Suprapubic skin (tissue), 4 donors: ENCODE results near the gene ARCN1. TPM values are rescaled to one million over a fixed set of nuclear protein-coding genes. Genes with fewer than 3 reads are reported as not detected.

ENCODE experiments used
- DNase-seq, 2 donors: peaks; one replicate each; pipeline ENCODE4 v3.0.0-alpha.2; 2019; ENCODE audit warnings: low spot score in 2 of 2
- H3K27ac ChIP-seq: fragments of 200-600 bp; sonication (generic); one replicate; pipeline ENCODE4 v1.5.1; 2019
- H3K27me3 ChIP-seq: fragments of 200-600 bp; sonication (generic); one replicate; pipeline ENCODE4 v1.5.1; 2019
- H3K36me3 ChIP-seq: fragments of 200-600 bp; sonication (generic); one replicate; pipeline ENCODE4 v1.5.1; 2019
- H3K4me1 ChIP-seq: fragments of 200-600 bp; sonication (generic); one replicate; pipeline ENCODE4 v1.5.1; 2019
- H3K4me3 ChIP-seq: fragments of 200-600 bp; sonication (generic); one replicate; pipeline ENCODE4 v1.5.1; 2019; ENCODE audit warnings: mild to moderate bottlenecking
- H3K9me3 ChIP-seq: fragments of 200-600 bp; sonication (generic); one replicate; pipeline ENCODE4 v1.5.1; 2019
- CTCF ChIP-seq, 2 donors: fragments of 200-600 bp in 1 of 2; fragments of 450-650 bp in 1 of 2; sonication (generic) in 1 of 2; IDR thresholded peaks; one replicate each; pipeline ENCODE4 v1.5.1; 2016 to 2019; ENCODE audit warnings: antibody characterized with exemption in 2 of 2, mild to moderate bottlenecking in 1 of 2, moderate library complexity in 1 of 2
- EP300 ChIP-seq: sonication (generic); formaldehyde crosslinking; IDR thresholded peaks from one replicate; pipeline ENCODE4 v1.6.1; 2017; ENCODE audit warnings: antibody characterized with exemption
- POLR2A ChIP-seq, 2 donors: fragments of 450-650 bp; IDR thresholded peaks; one replicate each; pipeline ENCODE4 v1.6.1; 2017; ENCODE audit warnings: antibody characterized with exemption in 2 of 2, mild to moderate bottlenecking in 2 of 2, moderate library complexity in 2 of 2
- POLR2AphosphoS5 ChIP-seq, 3 donors: sonication (generic); formaldehyde crosslinking; IDR thresholded peaks; one replicate each; pipeline ENCODE4 v1.6.1; 2017; ENCODE audit warnings: antibody characterized with exemption in 3 of 3
- WGBS: methylation state at CpG from one replicate; pipeline ENCODE4 v1.1.5; 2018; 5-methylcytosine and 5-hydroxymethylcytosine counted together
- total RNA-seq, 4 donors: library from RNA; depleted of rRNA; stranded (reverse); fragments of >200 nt; gene quantifications; one replicate each; pipeline ENCODE4 v1.1.0, GENCODE V29; 2016

ARCN1 gene
- total RNA-seq, 4 donors from 2014 or later = 70.3 to 80.7 (median 77.0) TPM

DNA sequence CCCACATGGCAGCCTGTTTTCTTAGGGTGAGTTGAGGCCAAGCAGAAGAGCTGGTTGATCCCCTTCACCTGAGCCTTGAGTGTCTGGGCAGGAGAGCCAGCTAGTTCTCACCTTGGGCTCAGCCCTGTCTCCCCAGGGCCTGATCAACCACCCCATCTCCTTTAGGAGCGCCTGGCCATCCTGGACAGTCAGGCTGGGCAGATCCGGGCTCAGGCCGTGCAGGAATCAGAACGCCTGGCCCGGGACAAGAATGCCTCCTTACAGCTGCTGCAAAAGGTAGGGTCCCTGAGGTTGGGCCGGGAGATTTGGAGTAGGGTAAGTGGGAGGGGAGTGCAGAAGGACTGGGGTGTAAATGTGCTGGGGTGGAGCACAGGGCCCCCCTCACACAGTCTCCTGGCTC lies 66.5 kb downstream of the ARCN1 start:
- Histone ChIP-seq H3K9me3 (no peaks in the 10 kb centered on the region), H3K27me3 (no peaks in the 10 kb centered on the region), H3K4me1 (peaks cover 47% of the 10 kb centered on the region), H3K27ac (no peak overlapping the region), H3K36me3 (peaks cover 59% of the 10 kb centered on the region), H3K4me3 (no peak overlapping the region)
- DNase-seq = no peak
- WGBS = 96% methylated on average over 6 of the region's 6 CpGs
- no peak for TF ChIP-seq EP300
- no peak for TF ChIP-seq CTCF (IDR thresholded peaks at IDR 0.05)
- no peak for TF ChIP-seq POLR2AphosphoS5 (IDR thresholded peaks at IDR 0.05)

DNA sequence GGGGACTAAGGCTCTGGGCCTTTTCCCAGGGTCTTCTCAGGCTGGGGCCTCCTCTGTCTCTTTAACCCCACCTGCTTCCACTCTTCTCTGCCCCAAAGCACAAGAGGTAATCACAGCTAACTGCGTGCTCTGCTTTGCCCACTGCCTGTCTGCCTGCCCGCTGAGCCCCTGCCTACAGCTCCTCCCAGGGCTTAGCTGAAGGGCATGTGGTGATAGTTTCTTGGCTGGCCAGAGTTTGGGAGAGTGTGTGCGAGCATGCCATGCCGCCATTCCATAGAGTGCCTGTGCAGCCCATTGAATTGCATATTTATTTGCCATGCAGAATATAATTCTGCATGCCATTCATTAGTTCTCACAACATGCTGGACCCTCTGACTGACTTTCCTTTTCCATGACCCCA lies 67.7 kb downstream of the ARCN1 start:
- H3K27ac ChIP-seq = no peak overlapping the region
- peaks cover 35% of the 10 kb centered on the region for H3K4me1 ChIP-seq
- peaks cover 71% of the 10 kb centered on the region for H3K36me3 ChIP-seq
- 52% methylated on average over 4 of the region's 4 CpGs for WGBS
- no peaks in the 10 kb centered on the region for H3K9me3 ChIP-seq
- DNase-seq = no peak
- no peaks in the 10 kb centered on the region for H3K27me3 ChIP-seq
- TF ChIP-seq POLR2AphosphoS5 (IDR thresholded peaks at IDR 0.05) (no peak), CTCF (IDR thresholded peaks at IDR 0.05) (no peak), POLR2A (IDR thresholded peaks at IDR 0.05) (no peak), EP300 (no peak)
- H3K4me3 ChIP-seq = no peak overlapping the region

DNA sequence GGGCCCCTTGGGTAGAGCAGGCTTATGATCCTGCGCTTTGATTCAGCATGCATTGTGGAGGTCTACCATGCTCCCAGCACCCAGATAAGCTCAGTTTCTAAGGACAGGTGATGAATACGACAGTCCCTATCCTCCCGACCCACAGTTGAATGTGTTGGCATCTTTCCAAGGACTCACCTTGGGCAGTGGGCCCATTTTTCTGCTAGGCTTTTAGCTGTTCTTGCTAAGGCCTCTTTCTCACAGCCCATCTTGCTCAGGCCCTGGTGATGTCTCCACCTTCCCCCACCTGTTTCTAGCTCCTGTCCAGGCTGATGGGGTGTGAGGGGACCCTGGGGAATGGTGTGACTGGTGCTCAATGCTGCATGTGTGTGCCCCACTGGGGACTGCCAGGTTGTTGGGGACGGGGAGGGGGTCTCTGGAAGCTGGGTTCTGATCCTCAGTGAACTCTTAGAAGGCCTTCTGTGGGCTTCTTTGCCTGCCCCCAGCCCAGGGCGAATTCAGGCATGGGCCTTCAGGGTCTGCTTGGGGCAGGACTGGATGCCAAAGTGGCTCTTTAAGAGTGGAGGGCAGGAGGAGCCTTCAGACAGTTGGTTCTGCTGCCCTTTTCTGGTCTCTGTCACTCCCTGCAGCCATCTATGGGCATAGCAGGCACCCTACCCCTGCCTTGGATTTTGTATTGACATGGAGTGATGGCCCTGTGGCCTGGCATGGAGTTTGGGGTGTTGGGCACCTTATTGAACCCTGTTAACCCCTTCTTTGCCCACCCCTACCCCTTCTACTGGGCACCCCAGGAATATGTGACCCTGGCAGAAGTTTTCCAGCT lies 68.3 kb downstream of the ARCN1 start:
- peaks cover 77% of the 10 kb centered on the region for H3K36me3 ChIP-seq
- no peaks in the 10 kb centered on the region for H3K27me3 ChIP-seq
- TF ChIP-seq CTCF (IDR thresholded peaks at IDR 0.05) = peak in 1 of 2 donors; percentile 25
- no peak for TF ChIP-seq EP300
- H3K27ac ChIP-seq = no peak overlapping the region
- H3K9me3 ChIP-seq = no peaks in the 10 kb centered on the region
- H3K4me1 ChIP-seq = peaks cover 31% of the 10 kb centered on the region
- H3K4me3 ChIP-seq = no peak overlapping the region
- WGBS = 65% methylated on average over 5 of the region's 5 CpGs
- no peak for DNase-seq

DNA sequence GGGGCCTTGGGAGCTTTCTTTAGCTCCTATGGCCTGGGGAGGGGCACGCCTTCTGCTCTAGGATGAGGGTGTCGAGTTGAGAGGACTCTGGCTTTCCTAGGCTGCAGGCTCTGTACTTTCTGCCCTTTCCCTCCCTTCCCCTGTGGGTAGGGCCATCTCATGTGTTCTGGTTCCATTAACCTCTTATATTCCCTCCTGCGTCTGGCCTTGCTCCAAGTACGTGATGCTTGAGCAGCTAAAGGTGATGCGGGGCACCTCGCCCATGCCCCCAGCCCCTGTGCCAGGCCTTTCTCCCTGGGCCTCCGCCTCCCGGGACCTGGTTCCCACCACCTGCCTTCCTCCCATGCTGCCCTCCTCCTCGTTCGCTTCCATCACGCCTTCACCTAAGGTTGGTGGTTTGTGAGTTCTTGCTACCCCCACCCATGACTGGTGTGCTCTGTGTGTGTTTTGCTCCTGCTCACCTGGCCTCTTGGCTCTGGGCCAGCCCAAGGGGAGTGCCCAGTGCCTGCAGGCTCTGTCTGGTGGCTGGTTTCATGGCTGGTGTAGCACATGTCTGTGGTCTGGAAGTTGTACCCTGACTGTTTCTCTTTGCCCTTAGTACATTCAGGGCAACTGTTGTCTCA lies 69.3 kb downstream of the ARCN1 start:
- 56% methylated on average over 11 of the region's 11 CpGs for WGBS
- peaks cover 26% of the 10 kb centered on the region for H3K4me1 ChIP-seq
- H3K36me3 ChIP-seq = peaks cover 75% of the 10 kb centered on the region
- H3K27me3 ChIP-seq = no peaks in the 10 kb centered on the region
- H3K27ac ChIP-seq = no peak overlapping the region
- DNase-seq = no peak
- TF ChIP-seq POLR2AphosphoS5 (IDR thresholded peaks at IDR 0.05) = no peak
- no peak for TF ChIP-seq CTCF (IDR thresholded peaks at IDR 0.05)
- H3K9me3 ChIP-seq = no peaks in the 10 kb centered on the region
- H3K4me3 ChIP-seq = no peak overlapping the region

DNA sequence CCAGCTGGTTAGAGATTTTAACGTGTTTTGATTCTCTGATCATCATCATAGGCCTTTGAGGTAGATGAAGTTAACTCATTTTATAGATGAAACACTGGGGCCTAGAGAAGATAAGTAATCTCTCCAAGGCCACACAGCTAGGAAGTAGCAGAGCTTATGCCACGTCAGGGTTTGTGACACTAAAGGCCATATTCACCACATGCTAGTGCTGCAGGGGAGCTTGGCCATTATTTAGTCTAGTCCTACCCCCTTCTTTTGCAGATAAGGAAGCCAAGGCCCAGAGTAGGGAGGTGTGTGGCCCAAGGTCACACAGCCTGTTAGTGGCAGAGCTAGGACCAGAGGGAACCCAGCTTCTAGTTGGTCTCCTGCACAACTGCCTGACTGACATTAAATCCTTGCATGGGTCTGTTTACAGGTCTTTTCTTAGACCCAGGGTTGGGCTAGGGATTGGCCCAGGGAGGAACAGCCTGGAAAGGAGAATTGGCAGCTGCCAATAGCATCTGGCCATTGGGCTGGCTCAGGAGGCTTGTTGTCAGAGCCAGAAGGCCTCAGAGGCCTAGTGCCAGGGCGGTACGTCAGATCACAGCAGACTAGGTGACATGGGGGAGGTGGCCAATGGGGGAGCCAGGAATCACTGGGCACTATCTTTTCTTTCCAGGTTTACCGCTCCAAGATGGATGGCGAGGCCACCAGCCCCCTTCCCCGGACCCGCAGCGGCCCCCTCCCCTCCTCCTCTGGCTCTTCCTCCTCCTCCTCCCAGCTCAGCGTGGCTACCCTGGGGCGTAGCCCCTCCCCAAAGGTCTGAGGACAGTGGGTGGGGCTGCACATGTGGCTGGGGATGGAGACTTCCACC lies 71.2 kb downstream of the ARCN1 start:
- Histone ChIP-seq H3K27ac (no peak overlapping the region), H3K36me3 (peaks cover 83% of the 10 kb centered on the region), H3K9me3 (no peaks in the 10 kb centered on the region), H3K4me3 (no peak overlapping the region), H3K4me1 (peaks cover 30% of the 10 kb centered on the region), H3K27me3 (no peaks in the 10 kb centered on the region)
- no peak for DNase-seq
- TF ChIP-seq EP300 = no peak
- no peak for TF ChIP-seq CTCF (IDR thresholded peaks at IDR 0.05)
- no peak for TF ChIP-seq POLR2A (IDR thresholded peaks at IDR 0.05)
- no peak for TF ChIP-seq POLR2AphosphoS5 (IDR thresholded peaks at IDR 0.05)
- WGBS = 74% methylated on average over 10 of the region's 11 CpGs
